ENCODE measurements around the gene LRP2. TPM values are rescaled to one million over a fixed set of nuclear protein-coding genes. Genes with fewer than 3 reads are reported as not detected.

Gene LRP2
- total and polyA plus RNA-seq, 2 experiments from 2014 or later: 8.1 to 38.3 TPM

- no peaks in the 10 kb centered on the region for H3K27me3 ChIP-seq
- H3K4me1 ChIP-seq (ENCODE audit: insufficient read depth): no peaks in the 10 kb centered on the region
- H3K79me2 ChIP-seq: no peaks in the 10 kb centered on the region
- no peaks in the 10 kb centered on the region for H3K9me2 ChIP-seq (replicated peaks; ENCODE audit: insufficient read depth)
- no peaks in the 10 kb centered on the region for H4K20me1 ChIP-seq (ENCODE audit: insufficient read depth, poor library complexity, severe bottlenecking)
- 44% methylated on average over 5 of the region's 5 CpGs for WGBS (ENCODE audit: low lambda C conversion rate, missing lambda C conversion rate)
- H2AFZ ChIP-seq: no peak overlapping the region
- H3K4me2 ChIP-seq: no peak overlapping the region
- H3K4me3 ChIP-seq: no peak overlapping the region
- no peak overlapping the region for H3K27ac ChIP-seq
- no peaks in the 10 kb centered on the region for H3K9me3 ChIP-seq (ENCODE audit: low read depth)
- no peak for DNase-seq (ENCODE audit: low spot score)
- TF ChIP-seq EZH2phosphoT487 (IDR thresholded peaks at IDR 0.05; ENCODE audit: low read depth, severe bottlenecking, unreplicated experiment) (no peak), CTCF (IDR thresholded peaks at IDR 0.05; ENCODE audit: poor library complexity) (no peak), EZH2 (IDR thresholded peaks at IDR 0.05; ENCODE audit: borderline replicate concordance) (no peak)
- H3K36me3 ChIP-seq (replicated peaks; ENCODE audit: insufficient read depth, low read depth): no peaks in the 10 kb centered on the region
Measured at GRCh38 chr2:169300636-169301530, 61.5 kb downstream of the LRP2 start.

DNA sequence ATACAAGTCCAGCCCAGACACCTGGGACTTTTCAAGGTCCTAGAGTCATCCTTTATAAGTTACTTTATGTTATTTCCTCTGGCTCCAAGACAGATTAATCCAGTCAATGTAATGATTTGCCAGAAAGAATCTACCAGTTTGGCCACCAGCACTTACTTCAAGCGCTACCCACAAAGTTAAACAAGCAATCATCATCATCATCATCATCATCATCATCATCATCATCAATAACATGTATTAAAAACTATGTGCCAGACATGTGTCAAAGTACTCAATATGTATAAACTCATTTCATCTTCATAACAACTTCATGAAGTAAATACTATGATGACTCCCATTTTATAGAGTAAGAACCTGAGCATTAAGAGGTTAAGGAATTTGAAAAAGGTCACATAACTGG, 64.3 kb downstream of the LRP2 start:
- Histone ChIP-seq H3K9me3 (ENCODE audit: low read depth) (no peaks in the 10 kb centered on the region), H3K9me2 (replicated peaks; ENCODE audit: insufficient read depth) (no peaks in the 10 kb centered on the region), H3K79me2 (no peaks in the 10 kb centered on the region), H3K36me3 (replicated peaks; ENCODE audit: insufficient read depth, low read depth) (no peaks in the 10 kb centered on the region), H3K27me3 (no peaks in the 10 kb centered on the region), H3K27ac (no peak overlapping the region), H3K4me1 (ENCODE audit: insufficient read depth) (no peaks in the 10 kb centered on the region), H4K20me1 (ENCODE audit: insufficient read depth, poor library complexity, severe bottlenecking) (no peaks in the 10 kb centered on the region), H2AFZ (no peak overlapping the region), H3K4me3 (no peak overlapping the region), H3K4me2 (no peak overlapping the region)
- TF ChIP-seq EZH2 (IDR thresholded peaks at IDR 0.05; ENCODE audit: borderline replicate concordance) (no peak), CTCF (IDR thresholded peaks at IDR 0.05; ENCODE audit: poor library complexity) (no peak), EZH2phosphoT487 (IDR thresholded peaks at IDR 0.05; ENCODE audit: low read depth, severe bottlenecking, unreplicated experiment) (no peak)
- 100% methylated on average over 1 of the region's 1 CpG for WGBS (ENCODE audit: low lambda C conversion rate, missing lambda C conversion rate)
- no peak for DNase-seq (ENCODE audit: low spot score)

GRCh38 chr2:169294001-169294675, 68.2 kb downstream of the LRP2 start:
- H4K20me1 ChIP-seq (ENCODE audit: insufficient read depth, poor library complexity, severe bottlenecking): no peaks in the 10 kb centered on the region
- TF ChIP-seq EZH2phosphoT487 (IDR thresholded peaks at IDR 0.05; ENCODE audit: low read depth, severe bottlenecking, unreplicated experiment) (no peak), EZH2 (IDR thresholded peaks at IDR 0.05; ENCODE audit: borderline replicate concordance) (no peak)
- no peak overlapping the region for H2AFZ ChIP-seq
- no peaks in the 10 kb centered on the region for H3K9me3 ChIP-seq (ENCODE audit: low read depth)
- no peak overlapping the region for H3K27ac ChIP-seq
- H3K4me2 ChIP-seq: no peak overlapping the region
- no peak overlapping the region for H3K4me3 ChIP-seq
- no peaks in the 10 kb centered on the region for H3K79me2 ChIP-seq
- DNase-seq (ENCODE audit: low spot score): no peak
- 79% methylated on average over 9 of the region's 9 CpGs for WGBS (ENCODE audit: low lambda C conversion rate, missing lambda C conversion rate)
- no peaks in the 10 kb centered on the region for H3K9me2 ChIP-seq (replicated peaks; ENCODE audit: insufficient read depth)
- no peaks in the 10 kb centered on the region for H3K4me1 ChIP-seq (ENCODE audit: insufficient read depth)
- no peaks in the 10 kb centered on the region for H3K36me3 ChIP-seq (replicated peaks; ENCODE audit: insufficient read depth, low read depth)
- H3K27me3 ChIP-seq: no peaks in the 10 kb centered on the region

- H3K79me2 ChIP-seq: no peaks in the 10 kb centered on the region
- no peaks in the 10 kb centered on the region for H3K9me2 ChIP-seq (replicated peaks; ENCODE audit: insufficient read depth)
- no peak overlapping the region for H3K4me2 ChIP-seq
- no peak overlapping the region for H3K27ac ChIP-seq
- H4K20me1 ChIP-seq (ENCODE audit: insufficient read depth, poor library complexity, severe bottlenecking): no peaks in the 10 kb centered on the region
- no peaks in the 10 kb centered on the region for H3K36me3 ChIP-seq (replicated peaks; ENCODE audit: insufficient read depth, low read depth)
- TF ChIP-seq EZH2phosphoT487 (IDR thresholded peaks at IDR 0.05; ENCODE audit: low read depth, severe bottlenecking, unreplicated experiment) (no peak), CTCF (IDR thresholded peaks at IDR 0.05; ENCODE audit: poor library complexity) (no peak), EZH2 (IDR thresholded peaks at IDR 0.05; ENCODE audit: borderline replicate concordance) (no peak)
- WGBS (ENCODE audit: low lambda C conversion rate, missing lambda C conversion rate): 45% methylated on average over 2 of the region's 2 CpGs
- DNase-seq (ENCODE audit: low spot score): no peak
- H3K4me3 ChIP-seq: no peak overlapping the region
- no peaks in the 10 kb centered on the region for H3K4me1 ChIP-seq (ENCODE audit: insufficient read depth)
- H2AFZ ChIP-seq: no peak overlapping the region
- no peaks in the 10 kb centered on the region for H3K9me3 ChIP-seq (ENCODE audit: low read depth)
- no peaks in the 10 kb centered on the region for H3K27me3 ChIP-seq
Measured at GRCh38 chr2:169291517-169291916, 70.8 kb downstream of the LRP2 start.

All from hepatocyte (in vitro differentiated cells).